Embryonic facial prominence (tissue), 1 donor: ENCODE data around the gene TMEM98.
"Not testable (repeated sequence)": the region's sequence is repeated elsewhere in the genome, so short reads cannot be mapped to it uniquely, and the experiment has no call there.

Experiments used
- DNase-seq: peaks from one replicate; pipeline ENCODE4 v3.0.0-alpha.2; 2016; ENCODE audit errors: extremely low spot score

TMEM98 gene

DNA sequence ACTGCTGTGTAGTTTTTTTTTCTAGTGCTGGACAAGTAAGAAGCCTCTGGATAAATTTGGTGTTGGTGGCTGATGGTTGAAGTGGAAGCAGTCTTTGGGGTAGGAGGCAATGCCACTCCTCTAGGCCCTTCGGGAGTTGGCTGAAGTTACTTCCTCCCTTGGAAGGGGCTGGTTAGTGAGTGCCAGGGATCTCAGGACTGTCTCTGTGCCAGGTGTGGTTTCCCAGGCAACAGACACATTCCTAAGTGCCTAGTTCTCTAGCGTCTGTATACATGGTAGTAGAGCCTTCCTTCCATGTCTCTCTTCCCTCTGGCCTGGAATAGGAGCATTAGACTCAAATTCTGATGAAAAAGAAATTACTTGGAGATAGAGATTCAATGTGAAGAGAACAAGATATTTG lies 15.3 kb downstream of the TMEM98 start:
- no peak for DNase-seq

GRCh38 chr17:32943647-32944191 lies 15.8 kb downstream of the TMEM98 start:
- DNase-seq: no peak

GRCh38 chr17:32944248-32945020 lies 16.5 kb downstream of the TMEM98 start:
- DNase-seq: no peak

DNA sequence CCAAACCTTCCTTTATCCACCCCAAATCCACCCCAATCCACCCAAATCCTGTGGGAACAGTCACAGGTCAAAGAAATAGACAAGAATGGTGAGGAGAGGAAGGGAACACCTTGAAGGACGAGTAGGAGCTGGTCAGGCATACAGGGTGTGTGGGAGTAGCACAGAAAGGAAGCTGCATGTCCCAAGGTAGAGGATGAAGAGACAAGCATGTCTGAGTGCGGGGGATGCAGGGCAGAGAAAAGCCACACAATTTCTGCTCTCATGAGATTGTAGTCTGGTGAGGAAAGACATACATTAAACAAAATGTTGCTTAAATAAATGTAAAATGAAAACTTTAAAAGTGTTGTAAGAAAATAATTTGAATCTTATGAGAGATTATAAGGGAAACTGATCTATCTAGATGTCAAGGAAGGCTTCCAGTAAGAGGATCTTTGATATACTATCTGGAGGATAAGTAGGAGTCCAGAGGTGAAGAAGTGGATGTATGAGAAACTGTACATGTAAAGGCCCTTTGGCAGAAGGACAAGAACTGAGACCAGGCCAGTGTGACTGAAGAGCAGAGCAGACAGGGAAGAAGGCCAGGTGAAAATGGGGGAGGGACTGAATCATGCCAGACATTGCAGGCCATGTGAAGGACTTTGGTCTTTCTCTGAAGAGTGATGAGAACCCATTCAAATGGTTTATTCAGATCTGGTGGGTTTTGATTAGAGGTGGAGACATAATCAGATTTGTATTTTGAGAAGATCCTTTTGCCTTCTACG lies 18.6 kb downstream of the TMEM98 start:
- DNase-seq: no peak

- DNase-seq: no peak
These were observed 19.8 kb downstream of the TMEM98 start for GRCh38 chr17:32947736-32948135.

DNA sequence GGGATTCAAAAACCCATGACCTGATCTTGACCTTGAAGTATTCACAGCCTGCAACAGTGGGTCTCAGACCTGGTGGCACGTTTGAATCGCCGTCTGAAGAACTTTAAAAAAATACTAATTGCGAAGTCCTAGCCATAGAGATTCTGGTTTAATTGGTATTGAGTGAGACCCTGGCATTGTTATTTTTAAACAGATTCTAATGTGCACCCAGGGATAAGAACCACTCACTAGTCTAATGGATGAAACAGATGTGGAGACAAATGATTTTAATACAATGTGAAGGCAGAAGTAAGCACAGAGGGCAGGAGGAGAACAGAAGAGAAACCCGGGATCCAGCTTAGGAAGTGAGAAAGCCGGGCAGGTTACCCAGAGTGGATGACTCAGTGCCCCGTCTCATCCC lies 21.2 kb downstream of the TMEM98 start:
- DNase-seq: no peak

- not testable (repeated sequence) for DNase-seq
These were observed 24.5 kb downstream of the TMEM98 start for GRCh38 chr17:32952491-32952890.

DNA sequence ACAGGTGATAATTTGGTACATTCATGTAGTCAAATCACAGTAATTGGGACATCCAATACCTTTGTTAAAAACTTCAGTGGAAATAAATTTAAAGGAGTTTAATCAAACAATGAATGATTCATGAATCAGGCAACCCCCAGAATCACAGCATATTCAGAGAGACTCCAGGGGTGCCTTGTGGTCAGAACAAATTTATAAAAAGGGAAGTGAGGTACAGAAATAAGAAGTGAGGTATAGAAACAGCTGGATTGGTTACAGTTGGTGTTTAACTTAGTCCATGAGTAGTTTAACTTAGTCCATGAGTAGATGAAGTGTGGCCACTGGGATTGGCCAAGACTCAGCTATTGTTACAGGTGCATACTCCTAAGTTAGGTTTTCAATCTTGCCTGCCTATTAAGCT lies 25.1 kb downstream of the TMEM98 start:
- no peak for DNase-seq

- no peak for DNase-seq
These were observed 25.9 kb downstream of the TMEM98 start for GRCh38 chr17:32953857-32954256.

DNA sequence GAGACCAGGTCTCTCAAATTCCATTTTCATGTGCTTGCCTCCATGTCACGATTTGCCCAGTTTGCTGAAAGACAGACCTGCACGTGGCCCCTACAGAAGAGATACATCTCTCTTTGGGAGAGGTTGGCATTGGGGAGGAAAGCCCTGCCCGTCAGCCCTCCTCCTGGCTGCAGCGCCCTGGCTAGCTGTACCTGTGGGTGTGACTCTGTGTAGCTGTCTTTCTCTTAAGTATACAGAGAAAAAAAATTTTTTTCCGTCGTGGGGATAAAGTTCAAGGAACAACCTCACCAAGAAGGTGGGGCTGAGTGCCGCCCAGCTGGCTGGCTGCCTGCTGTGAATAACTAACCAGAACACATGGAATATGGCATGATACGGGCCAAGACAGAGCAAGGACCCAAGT lies 26.5 kb downstream of the TMEM98 start:
- DNase-seq: no peak

DNA sequence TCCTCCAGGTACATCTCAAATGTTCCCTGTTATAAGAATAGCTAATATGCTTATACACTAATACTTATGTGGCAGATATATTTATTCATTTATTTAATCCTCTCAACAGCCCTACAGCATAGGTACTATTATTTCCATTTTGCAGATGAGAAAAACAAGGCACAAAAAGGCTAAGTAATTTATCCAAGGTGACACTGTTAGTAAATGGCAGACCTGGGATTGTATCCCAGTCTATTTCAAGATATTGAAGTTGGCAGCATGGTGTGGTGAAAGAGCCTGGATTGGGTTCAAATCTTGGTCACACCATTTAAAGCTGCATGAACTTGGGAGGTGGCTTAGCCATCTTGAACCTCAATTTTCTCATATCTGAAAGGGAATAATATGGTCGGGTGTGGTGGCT lies 27.2 kb downstream of the TMEM98 start:
- no peak for DNase-seq

DNA sequence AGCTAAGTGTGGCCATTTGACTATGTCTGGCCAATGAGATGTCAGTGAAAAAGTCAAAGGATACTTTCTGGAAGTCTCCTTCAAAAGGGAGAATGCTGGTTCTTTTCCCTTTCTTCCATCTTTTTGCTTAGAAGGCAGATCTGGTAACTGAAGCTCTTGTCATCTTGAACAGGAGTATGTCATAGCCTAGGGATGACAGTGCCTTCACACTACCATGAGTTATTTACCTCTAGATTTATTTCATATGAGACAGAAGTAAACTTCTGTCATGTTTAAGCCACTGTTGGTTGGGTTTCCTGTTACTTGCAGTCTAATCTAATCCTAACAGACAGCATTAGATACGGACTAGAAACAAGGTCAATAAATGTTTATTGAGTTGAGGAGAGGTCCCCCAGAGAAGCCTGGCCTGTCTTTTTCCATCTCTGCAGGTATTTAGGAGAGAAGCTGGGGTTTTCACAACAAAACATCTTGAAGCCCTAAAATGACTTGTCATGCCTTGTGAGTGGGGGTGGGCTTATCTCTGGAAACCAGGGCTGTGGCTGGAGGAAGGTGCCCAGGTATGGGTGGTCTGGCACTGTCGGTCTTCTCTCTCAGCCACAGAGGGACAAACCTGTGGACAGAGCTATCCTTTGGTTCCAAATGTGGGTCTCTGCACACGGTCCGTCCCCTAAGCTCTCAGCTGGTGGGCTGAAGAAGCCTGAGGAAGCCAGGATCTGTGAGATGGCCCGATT lies 28.5 kb downstream of the TMEM98 start:
- no peak for DNase-seq

GRCh38 chr17:32958418-32958817 lies 30.5 kb downstream of the TMEM98 start:
- DNase-seq: no peak

DNA sequence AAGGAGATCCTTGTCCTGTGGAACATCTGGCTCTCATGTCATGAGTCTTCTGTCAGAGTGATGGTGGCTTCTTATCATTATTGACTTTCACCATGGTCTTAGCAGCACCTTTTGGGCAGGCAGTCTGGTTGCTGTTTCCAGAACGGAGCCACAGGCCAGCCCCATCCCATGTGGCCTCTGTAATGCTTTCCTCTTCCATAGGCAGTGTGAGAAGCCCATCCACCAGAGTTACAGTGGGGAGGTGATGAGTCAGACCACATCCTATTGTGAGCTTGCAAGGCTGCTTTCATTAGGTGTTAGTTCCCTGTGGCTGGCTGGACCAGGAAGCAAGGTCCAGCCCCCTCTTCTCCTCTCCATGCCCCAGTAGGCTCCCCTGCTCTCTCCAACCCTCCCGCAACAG lies 32.9 kb downstream of the TMEM98 start:
- no peak for DNase-seq

DNA sequence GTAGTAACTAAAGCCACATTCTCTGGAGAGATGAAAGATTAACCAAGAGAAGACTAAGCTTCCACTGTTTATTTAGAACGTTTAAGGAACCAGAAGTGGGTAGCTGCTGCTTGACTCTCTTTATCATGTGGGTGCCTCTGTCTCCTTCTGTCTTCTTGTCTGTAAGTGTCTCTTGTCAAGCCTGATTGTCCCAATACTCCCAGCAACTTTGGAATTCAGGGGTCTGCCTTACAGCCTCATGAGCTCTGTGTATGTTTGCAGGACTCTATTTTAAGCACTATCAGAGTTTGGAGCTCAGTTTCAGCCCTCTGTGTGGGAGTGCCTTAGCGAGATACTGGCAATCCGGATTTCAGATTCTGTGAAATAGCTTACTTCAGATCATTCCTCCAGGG lies 34.4 kb downstream of the TMEM98 start:
- DNase-seq: no peak

DNA sequence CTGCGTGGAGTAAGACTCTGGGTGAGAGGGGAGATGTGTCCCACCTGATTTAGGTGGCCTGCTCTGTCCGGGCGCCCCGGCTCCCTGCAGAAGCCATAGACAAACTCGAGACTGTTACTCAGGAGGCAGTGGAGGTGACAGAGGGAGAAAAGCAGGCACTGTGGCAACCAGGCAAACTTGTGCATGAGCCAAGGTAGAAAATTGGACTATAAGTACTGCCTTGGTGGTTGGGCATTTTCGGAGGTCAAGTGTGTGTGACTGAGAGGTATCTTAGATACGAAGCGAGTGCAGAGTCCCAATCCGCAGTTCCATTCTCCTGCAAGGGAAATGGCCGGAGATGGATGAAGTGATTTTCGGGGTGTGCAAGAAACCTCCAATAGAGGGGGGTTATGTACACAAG lies 36.6 kb downstream of the TMEM98 start:
- no peak for DNase-seq

- DNase-seq: not testable (repeated sequence)
These were observed 41.3 kb downstream of the TMEM98 start for GRCh38 chr17:32969231-32969630.

DNA sequence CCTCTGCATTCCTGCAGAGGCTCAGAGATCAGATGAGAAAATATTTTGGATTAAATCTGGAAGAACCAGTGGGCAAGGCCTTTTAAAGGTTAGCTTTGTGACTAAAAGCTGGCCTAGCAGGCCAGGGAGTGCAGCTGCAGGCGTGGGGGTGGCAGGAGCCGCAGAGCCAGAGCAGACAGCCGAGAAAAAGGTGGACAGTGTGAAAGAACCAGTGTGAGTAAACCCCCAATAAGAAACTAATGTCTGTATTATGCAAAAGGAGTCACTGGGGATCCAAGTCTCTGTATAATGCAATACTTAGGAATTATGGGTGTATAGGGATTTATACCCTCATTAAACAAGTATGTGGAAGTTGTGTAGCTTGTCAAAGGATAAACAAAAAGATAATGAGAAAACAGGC lies 42.3 kb downstream of the TMEM98 start:
- no peak for DNase-seq

DNA sequence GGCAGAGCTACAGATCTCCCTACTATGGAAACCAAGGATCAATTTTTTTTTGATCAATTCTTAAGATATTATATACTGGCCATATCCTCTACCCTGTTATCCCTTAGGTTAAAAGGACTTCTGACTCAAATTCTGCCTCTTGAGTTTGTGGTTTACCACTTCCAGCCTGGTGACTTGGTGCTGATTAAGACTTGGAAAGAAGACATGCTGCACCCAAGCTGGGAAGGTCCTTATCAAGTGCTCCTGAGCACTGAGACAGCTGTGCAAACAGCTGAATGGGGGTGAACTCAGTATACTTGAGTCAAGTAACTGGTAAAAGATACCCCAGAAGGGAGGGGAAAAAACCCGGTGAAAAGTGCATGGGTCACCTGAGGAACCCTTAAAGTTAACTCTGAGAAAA lies 43.2 kb downstream of the TMEM98 start:
- no peak for DNase-seq

GRCh38 chr17:32976131-32976530 lies 48.2 kb downstream of the TMEM98 start:
- no peak for DNase-seq

- no peak for DNase-seq
These were observed 48.7 kb downstream of the TMEM98 start for GRCh38 chr17:32976605-32977004.

DNA sequence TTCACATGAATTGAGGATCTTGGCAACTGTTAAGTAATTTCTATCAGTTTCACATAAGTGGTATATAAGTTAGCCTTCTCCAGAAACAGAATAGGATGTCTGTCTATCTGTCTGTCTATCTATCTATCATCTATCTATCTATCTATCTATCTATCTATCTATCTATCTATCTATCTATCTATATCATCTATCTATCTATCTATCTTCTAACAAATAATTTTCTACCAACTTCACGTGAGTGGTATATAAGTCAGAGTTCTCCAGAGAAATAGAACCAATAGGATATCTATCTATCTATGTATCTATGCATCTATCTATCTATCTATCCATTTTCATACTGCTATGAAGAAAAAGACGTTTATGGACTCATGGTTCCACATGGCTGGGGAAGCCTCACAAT lies 52.3 kb downstream of the TMEM98 start:
- no peak for DNase-seq
